MM.1S (cell line): ENCODE measurements around the gene LARGE1.

ENCODE experiments used
- EZH2 ChIP-seq: fragments of 300-600 bp; sonication (generic); optimal IDR thresholded peaks from 2 replicates; pipeline ENCODE3; 2017; ENCODE audit warnings: low read depth, mild to moderate bottlenecking, antibody characterized with exemption, low read length, mixed read lengths
- EZH2phosphoT487 ChIP-seq: fragments of 300-600 bp; sonication (generic); IDR thresholded peaks from 2 replicates; pipeline ENCODE4 v1.6.1; 2018; ENCODE audit warnings: antibody characterized with exemption, low read length
- TF ChIP-seq, protein P1 (sequence below): fragments of 300-600 bp; sonication (generic); IDR thresholded peaks from 2 replicates; pipeline ENCODE4 v1.5.1; 2016; ENCODE audit warnings: antibody characterized with exemption, low read length, mixed read lengths

GRCh38 chr22:33353502-33353901 lies 566.8 kb downstream of the LARGE1 start:
- TF ChIP-seq, protein P1, sequence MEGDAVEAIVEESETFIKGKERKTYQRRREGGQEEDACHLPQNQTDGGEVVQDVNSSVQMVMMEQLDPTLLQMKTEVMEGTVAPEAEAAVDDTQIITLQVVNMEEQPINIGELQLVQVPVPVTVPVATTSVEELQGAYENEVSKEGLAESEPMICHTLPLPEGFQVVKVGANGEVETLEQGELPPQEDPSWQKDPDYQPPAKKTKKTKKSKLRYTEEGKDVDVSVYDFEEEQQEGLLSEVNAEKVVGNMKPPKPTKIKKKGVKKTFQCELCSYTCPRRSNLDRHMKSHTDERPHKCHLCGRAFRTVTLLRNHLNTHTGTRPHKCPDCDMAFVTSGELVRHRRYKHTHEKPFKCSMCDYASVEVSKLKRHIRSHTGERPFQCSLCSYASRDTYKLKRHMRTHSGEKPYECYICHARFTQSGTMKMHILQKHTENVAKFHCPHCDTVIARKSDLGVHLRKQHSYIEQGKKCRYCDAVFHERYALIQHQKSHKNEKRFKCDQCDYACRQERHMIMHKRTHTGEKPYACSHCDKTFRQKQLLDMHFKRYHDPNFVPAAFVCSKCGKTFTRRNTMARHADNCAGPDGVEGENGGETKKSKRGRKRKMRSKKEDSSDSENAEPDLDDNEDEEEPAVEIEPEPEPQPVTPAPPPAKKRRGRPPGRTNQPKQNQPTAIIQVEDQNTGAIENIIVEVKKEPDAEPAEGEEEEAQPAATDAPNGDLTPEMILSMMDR = no peak
- TF ChIP-seq EZH2phosphoT487 (no peak), EZH2 (no peak)
